GM12874 (cell line): ENCODE data around the gene ZNF385B.

Source experiments
- CTCF ChIP-seq: IDR thresholded peaks from 2 replicates; pipeline ENCODE4 v1.5.1; 2011; ENCODE audit warnings: low read depth, mild to moderate bottlenecking, control low read depth, low read length, moderate library complexity; ENCODE audit not compliant: insufficient read depth

ZNF385B gene

GRCh38 chr2:179578171-179578916 lies 283.1 kb downstream of the ZNF385B start:
- no peak for TF ChIP-seq CTCF

GRCh38 chr2:179574061-179574519 lies 287.3 kb downstream of the ZNF385B start:
- no peak for TF ChIP-seq CTCF

DNA sequence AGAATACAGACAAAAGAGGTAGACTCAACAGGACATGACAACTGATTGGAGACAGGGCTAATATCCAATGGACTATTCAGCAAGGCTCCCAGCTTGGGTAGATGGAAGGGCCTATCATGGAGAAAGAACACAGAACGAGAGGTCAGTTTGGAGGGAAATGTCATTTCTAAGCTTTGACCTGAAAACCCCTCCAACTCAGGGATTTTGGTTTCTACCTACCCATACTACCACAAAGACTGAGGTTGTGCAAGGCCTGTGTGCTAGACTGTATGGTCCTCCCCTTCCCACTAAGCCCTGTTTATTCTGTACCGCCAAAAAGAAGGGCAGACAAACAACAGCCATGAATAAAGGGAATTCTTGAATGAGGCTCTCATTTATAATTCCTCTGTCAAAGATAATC lies 288.9 kb downstream of the ZNF385B start:
- no peak for TF ChIP-seq CTCF

DNA sequence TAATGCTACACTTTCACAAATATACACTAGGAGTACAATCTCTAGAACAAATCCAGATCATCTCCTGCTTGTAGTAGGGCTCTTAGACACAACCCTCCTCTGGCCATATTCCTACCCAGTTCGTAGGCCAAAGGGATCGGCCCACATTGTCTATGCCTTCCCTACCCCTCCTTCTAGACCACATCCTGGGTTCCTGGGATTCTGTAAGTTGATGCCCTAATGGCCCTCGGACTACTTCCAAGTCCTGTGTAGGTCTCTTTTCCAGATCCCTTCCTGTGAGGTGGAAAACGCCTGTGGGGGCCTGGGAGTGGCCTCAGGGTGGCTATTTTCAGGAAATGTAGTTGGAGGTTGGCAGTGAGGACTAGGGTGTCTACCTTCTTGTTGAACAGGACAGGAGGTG lies 289.7 kb downstream of the ZNF385B start:
- no peak for TF ChIP-seq CTCF

DNA sequence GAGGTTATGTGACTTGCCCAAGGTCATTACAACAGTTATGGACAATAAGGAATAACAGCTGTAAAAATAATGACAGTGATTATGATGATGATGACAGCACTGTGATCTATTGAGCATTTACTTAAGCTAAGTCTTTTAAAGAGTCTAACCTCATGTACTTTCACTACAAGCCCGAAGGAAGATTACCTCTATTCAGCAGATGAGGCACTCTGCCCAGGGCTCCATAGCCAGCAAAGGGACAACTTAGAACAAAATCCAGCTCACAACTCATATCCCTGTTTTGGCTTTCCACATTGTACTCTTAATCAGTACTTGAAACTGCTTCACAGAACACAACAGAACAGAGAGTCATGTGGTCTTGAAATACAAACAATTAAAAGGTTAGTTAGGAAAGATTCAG lies 290.2 kb downstream of the ZNF385B start:
- TF ChIP-seq CTCF: no peak

DNA sequence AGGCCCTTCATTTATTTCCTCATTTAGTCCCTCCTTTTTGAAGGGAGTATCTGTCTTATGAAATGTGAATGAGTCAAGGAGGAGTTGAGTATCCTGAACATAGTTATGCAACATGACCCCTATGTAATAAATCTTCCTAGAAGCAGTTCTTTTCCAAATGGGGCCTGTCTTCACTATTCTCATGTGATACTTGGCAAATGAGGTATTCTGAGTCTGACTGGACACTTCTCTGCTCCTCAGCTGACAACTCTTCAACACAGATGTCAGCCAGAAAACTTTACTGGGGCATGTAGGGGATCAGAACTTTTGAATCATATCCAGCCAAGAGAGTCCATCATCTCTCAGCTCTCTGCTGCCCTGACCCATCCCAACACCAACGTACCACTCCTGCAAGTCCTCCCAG lies 291.6 kb downstream of the ZNF385B start:
- no peak for TF ChIP-seq CTCF

DNA sequence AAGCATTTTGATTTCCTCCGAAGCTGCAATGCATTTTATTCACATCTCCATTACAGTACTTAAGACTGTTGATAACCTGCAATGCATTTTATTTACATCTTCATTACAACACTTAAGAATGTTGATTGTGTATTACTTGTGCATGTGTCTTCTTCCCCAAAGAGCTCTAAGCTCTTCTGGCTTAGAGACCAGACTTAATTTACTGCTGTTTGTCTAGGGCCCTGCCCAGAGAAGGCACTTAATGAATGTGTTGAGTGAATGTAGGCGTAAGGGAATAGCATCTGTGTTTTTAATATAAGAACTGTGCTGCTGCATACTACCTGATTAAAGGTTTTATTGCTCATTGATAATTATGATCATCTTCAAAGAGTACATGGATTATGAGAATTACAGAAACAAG lies 295.6 kb downstream of the ZNF385B start:
- no peak for TF ChIP-seq CTCF
